HEK293 (cell line): ENCODE measurements around the gene VSTM2B.
A peak's percentile ranks its signal among the peaks of the same experiment; 100 is the strongest.

Experiments used
- CTCF ChIA-PET: fragments of 350-600 bp; formaldehyde crosslinking; extraction: SDS; loops from one replicate; lab custom pipeline; 2021; ENCODE audit warnings: antibody characterized with exemption; lab: Yijun Ruan, JAX
- POLR2A ChIA-PET: fragments of 300-600 bp; formaldehyde crosslinking; extraction: SDS; loops from one replicate; lab custom pipeline; 2020; ENCODE audit warnings: antibody characterized with exemption, inconsistent platforms; lab: Yijun Ruan, JAX
- H3K27ac ChIP-seq: fragments of 200-500 bp; sonication (Bioruptor generic); 2 replicates; pipeline ENCODE4 v1.5.1; 2014; ENCODE audit warnings: low read depth, low read length, control low read depth, inconsistent platforms; ENCODE audit errors: extremely low read depth
- H3K36me3 ChIP-seq, 2 experiments: fragments of 200-500 bp in 1 of 2; sonication (Bioruptor generic) in 1 of 2; 1 replicate in 1 of 2; 2 replicates in 1 of 2; pipeline ENCODE4 v1.5.1; 2014 to 2017; ENCODE audit warnings: inconsistent platforms in 2 of 2, low read length in 2 of 2; ENCODE audit not compliant: control insufficient read depth in 2 of 2, insufficient read depth in 1 of 2
- H3K4me1 ChIP-seq: fragments of 200-500 bp; sonication (Bioruptor generic); 2 replicates; pipeline ENCODE4 v1.5.1; 2014; ENCODE audit warnings: mild to moderate bottlenecking, low read length, inconsistent platforms; ENCODE audit not compliant: control insufficient read depth, insufficient read depth
- H3K4me3 ChIP-seq: 2 replicates; pipeline ENCODE4 v1.5.1; 2011; ENCODE audit warnings: low read depth, mild to moderate bottlenecking, control low read depth, low read length, moderate library complexity
- H3K9me3 ChIP-seq: fragments of 200-500 bp; sonication (Bioruptor generic); 2 replicates; pipeline ENCODE4 v1.5.1; 2014; ENCODE audit warnings: low read depth, low read length, inconsistent platforms; ENCODE audit not compliant: control insufficient read depth, insufficient read depth
- CTCF ChIP-seq: fragments of 450-650 bp; formaldehyde crosslinking; IDR thresholded peaks from 2 replicates; pipeline ENCODE4 v1.5.1; 2016; ENCODE audit warnings: missing biosample characterization, missing genetic modification characterization
- EGR2 ChIP-seq: fragments of 450-650 bp; formaldehyde crosslinking; IDR thresholded peaks from 2 replicates; pipeline ENCODE4 v1.5.1; 2016; ENCODE audit warnings: low read depth, missing biosample characterization, missing genetic modification characterization
- INSM2 ChIP-seq: fragments of 450-650 bp; formaldehyde crosslinking; IDR thresholded peaks from 2 replicates; pipeline ENCODE4 v1.5.1; 2016; ENCODE audit warnings: missing biosample characterization, missing genetic modification characterization
- KLF1 ChIP-seq: fragments of 450-650 bp; formaldehyde crosslinking; IDR thresholded peaks from 2 replicates; pipeline ENCODE4 v1.5.1; 2016; ENCODE audit warnings: missing biosample characterization, missing genetic modification characterization
- MEIS1 ChIP-seq: sonication (generic); formaldehyde crosslinking; IDR thresholded peaks from 2 replicates; pipeline ENCODE4 v1.8.1; 2022; ENCODE audit warnings: missing genetic modification reagents, mild to moderate bottlenecking, borderline replicate concordance
- MYNN ChIP-seq: fragments of 450-650 bp; formaldehyde crosslinking; IDR thresholded peaks from 2 replicates; pipeline ENCODE4 v1.5.1; 2016; ENCODE audit warnings: missing biosample characterization, missing genetic modification characterization, borderline replicate concordance
- PRDM1 ChIP-seq: fragments of 450-650 bp; formaldehyde crosslinking; IDR thresholded peaks from 2 replicates; pipeline ENCODE4; 2016; ENCODE audit warnings: missing biosample characterization, missing genetic modification characterization
- SALL2 ChIP-seq: fragments of 450-650 bp; formaldehyde crosslinking; IDR thresholded peaks from 2 replicates; pipeline ENCODE4 v1.5.0; 2017; ENCODE audit warnings: missing biosample characterization, mild to moderate bottlenecking, missing genetic modification characterization, borderline replicate concordance
- SP3 ChIP-seq: fragments of 450-650 bp; formaldehyde crosslinking; IDR thresholded peaks from 2 replicates; pipeline ENCODE4 v1.5.1; 2016; ENCODE audit warnings: missing biosample characterization, missing genetic modification characterization
- WT1 ChIP-seq: fragments of 450-650 bp; formaldehyde crosslinking; IDR thresholded peaks from 2 replicates; pipeline ENCODE4 v1.5.1; 2016; ENCODE audit warnings: missing biosample characterization, missing genetic modification characterization
- ZBTB26 ChIP-seq: fragments of 450-650 bp; formaldehyde crosslinking; optimal IDR thresholded peaks from 2 replicates; pipeline ENCODE3; 2016; ENCODE audit warnings: missing biosample characterization, mild to moderate bottlenecking, missing genetic modification characterization
- ZFHX2 ChIP-seq: fragments of 450-650 bp; formaldehyde crosslinking; conservative IDR thresholded peaks from 2 replicates; pipeline ENCODE4 v1.5.1; 2016; ENCODE audit warnings: missing biosample characterization, missing genetic modification characterization
- ZNF175 ChIP-seq: fragments of 450-650 bp; formaldehyde crosslinking; IDR thresholded peaks from 2 replicates; pipeline ENCODE4 v1.5.1; 2016; ENCODE audit warnings: missing biosample characterization, missing genetic modification characterization
- ZNF19 ChIP-seq: fragments of 450-650 bp; formaldehyde crosslinking; IDR thresholded peaks from 2 replicates; pipeline ENCODE4; 2016; ENCODE audit warnings: missing biosample characterization, missing genetic modification characterization, low read depth
- ZNF202 ChIP-seq: fragments of 450-650 bp; formaldehyde crosslinking; IDR thresholded peaks from 2 replicates; pipeline ENCODE4 v1.5.1; 2016; ENCODE audit warnings: missing biosample characterization, missing genetic modification characterization, borderline replicate concordance
- ZNF221 ChIP-seq: fragments of 450-650 bp; formaldehyde crosslinking; IDR thresholded peaks from 2 replicates; pipeline ENCODE4 v1.5.1; 2017; ENCODE audit warnings: missing biosample characterization, missing genetic modification characterization, borderline replicate concordance
- ZNF366 ChIP-seq: fragments of 450-650 bp; formaldehyde crosslinking; conservative IDR thresholded peaks from 2 replicates; pipeline ENCODE4 v1.5.1; 2016; ENCODE audit warnings: missing biosample characterization, missing genetic modification characterization
- ZNF501 ChIP-seq: fragments of 450-650 bp; formaldehyde crosslinking; IDR thresholded peaks from 2 replicates; pipeline ENCODE4 v1.5.1; 2016; ENCODE audit warnings: missing biosample characterization, missing genetic modification characterization
- ZNF513 ChIP-seq: fragments of 450-650 bp; IDR thresholded peaks from 2 replicates; pipeline ENCODE4 v1.5.1; 2018; ENCODE audit warnings: missing biosample characterization, missing genetic modification characterization
- ZNF514 ChIP-seq: fragments of 450-650 bp; formaldehyde crosslinking; IDR thresholded peaks from 2 replicates; pipeline ENCODE4 v1.5.1; 2016; ENCODE audit warnings: missing biosample characterization, missing genetic modification characterization
- ZNF561 ChIP-seq: fragments of 450-650 bp; IDR thresholded peaks from 2 replicates; pipeline ENCODE4 v1.5.1; 2018; ENCODE audit warnings: missing biosample characterization, missing genetic modification characterization, borderline replicate concordance
- ZNF596 ChIP-seq: fragments of 450-650 bp; IDR thresholded peaks from 2 replicates; pipeline ENCODE4 v1.5.0; 2018; ENCODE audit warnings: missing biosample characterization, mild to moderate bottlenecking, missing genetic modification characterization, moderate library complexity
- ZNF645 ChIP-seq: fragments of 450-650 bp; formaldehyde crosslinking; IDR thresholded peaks from 2 replicates; pipeline ENCODE4; 2016; ENCODE audit warnings: missing biosample characterization, missing genetic modification characterization
- ZNF843 ChIP-seq: fragments of 450-650 bp; formaldehyde crosslinking; IDR thresholded peaks from 2 replicates; pipeline ENCODE4 v1.5.1; 2016; ENCODE audit warnings: missing biosample characterization, missing genetic modification characterization

Gene VSTM2B

GRCh38 chr19:29512748-29513147, 13.0 kb upstream of the VSTM2B start:
- ChIA-PET POLR2A (no interaction called here), CTCF (no interaction called here)
- no peaks in the 10 kb centered on the region; a peak in 1 of 3 replicates for H3K36me3 ChIP-seq
- H3K4me3 ChIP-seq = no peak overlapping the region
- no peaks in the 10 kb centered on the region for H3K9me3 ChIP-seq
- TF ChIP-seq MYNN (tag by site-specific recombination) (no peak), PRDM1 (tag by site-specific recombination) (peak; percentile 41; the same call in 1 of the 2 replicates), ZNF366 (tag by site-specific recombination) (peak; percentile 50), ZNF513 (tag by site-specific recombination) (peak; percentile 76), KLF1 (no peak), ZNF221 (no peak), ZNF561 (tag by site-specific recombination) (no peak)
- H3K27ac ChIP-seq = no peak overlapping the region
- H3K4me1 ChIP-seq = no peaks in the 10 kb centered on the region

- no peaks in the 10 kb centered on the region; a peak in 1 of 3 replicates for H3K36me3 ChIP-seq
- CTCF ChIA-PET = interaction anchor here (1.0 to 2.0 kb wide), 3 partner anchors 13 to 57 kb away, joined by 4 to 9 read pairs (median 5); no protein-coding TSS in a partner anchor
- H3K4me3 ChIP-seq = no peak overlapping the region
- no peaks in the 10 kb centered on the region for H3K9me3 ChIP-seq
- H3K27ac ChIP-seq = no peak overlapping the region
- POLR2A ChIA-PET = no interaction called here
- H3K4me1 ChIP-seq = no peaks in the 10 kb centered on the region
- TF ChIP-seq ZNF514 (0 out of 2 replicates have a peak, but pooled peaks have one; percentile 39), SP3 (no peak), WT1 (tag by site-specific recombination) (no peak), CTCF (tag by site-specific recombination) (no peak), INSM2 (tag by site-specific recombination) (no peak), ZNF596 (no peak), ZFHX2 (tag by site-specific recombination) (peak; percentile 28; the same call in 1 of the 2 replicates), SALL2 (tag by site-specific recombination) (no peak), ZBTB26 (tag by site-specific recombination) (no peak), EGR2 (tag by site-specific recombination) (0 out of 2 replicates have a peak, but pooled peaks have one; percentile 21), MEIS1 (CRISPR knock-in tag) (no peak), ZNF513 (tag by site-specific recombination) (peak; percentile 94), ZNF501 (tag by site-specific recombination) (no peak), MYNN (tag by site-specific recombination) (no peak), ZNF202 (tag by site-specific recombination) (0 out of 2 replicates have a peak, but pooled peaks have one; percentile 40), ZNF175 (peak; percentile 74; the same call in 1 of the 2 replicates), ZNF645 (tag by site-specific recombination) (no peak), ZNF19 (tag by site-specific recombination) (no peak), ZNF843 (no peak)
Measured at GRCh38 chr19:29514525-29515232, 11.1 kb upstream of the VSTM2B start.
